DMS 273 (cell line): Measurements from ENCODE around the gene SLC7A1.

Experiments used
- DNase-seq: peaks from one replicate; lab custom pipeline; 2025; ENCODE audit not compliant: unreplicated experiment; lab: John Stamatoyannopoulos, UW

Gene SLC7A1

GRCh38 chr13:29532821-29533220 is 62.7 kb downstream of the SLC7A1 start:
- DNase-seq, result no peak

- DNase-seq, result no peak
Observed at GRCh38 chr13:29532116-29532515, 63.4 kb downstream of the SLC7A1 start.

- no peak for DNase-seq
Observed at GRCh38 chr13:29530901-29531300, 64.6 kb downstream of the SLC7A1 start.

- DNase-seq, result no peak
Observed at GRCh38 chr13:29529754-29530153, 65.7 kb downstream of the SLC7A1 start.

GRCh38 chr13:29527916-29528315 is 67.6 kb downstream of the SLC7A1 start:
- no peak for DNase-seq

GRCh38 chr13:29527511-29527910 is 68.0 kb downstream of the SLC7A1 start:
- no peak for DNase-seq

- no peak for DNase-seq
Observed at GRCh38 chr13:29526741-29527140, 68.7 kb downstream of the SLC7A1 start.

- DNase-seq, result no peak
Observed at GRCh38 chr13:29525757-29526156, 69.7 kb downstream of the SLC7A1 start.

GRCh38 chr13:29524641-29525040 is 70.8 kb downstream of the SLC7A1 start:
- no peak for DNase-seq

GRCh38 chr13:29524176-29524575 is 71.3 kb downstream of the SLC7A1 start:
- no peak for DNase-seq

GRCh38 chr13:29523199-29523961 is 72.1 kb downstream of the SLC7A1 start:
- DNase-seq, result no peak

- no peak for DNase-seq
Observed at GRCh38 chr13:29522044-29522685, 73.3 kb downstream of the SLC7A1 start.

- DNase-seq, result no peak
Observed at GRCh38 chr13:29521336-29521735, 74.2 kb downstream of the SLC7A1 start.

GRCh38 chr13:29520671-29521070 is 74.8 kb downstream of the SLC7A1 start:
- no peak for DNase-seq

- no peak for DNase-seq
Observed at GRCh38 chr13:29519921-29520320, 75.6 kb downstream of the SLC7A1 start.

- DNase-seq, result no peak
Observed at GRCh38 chr13:29516880-29517279, 78.6 kb downstream of the SLC7A1 start.

GRCh38 chr13:29516012-29516411 is 79.5 kb downstream of the SLC7A1 start:
- no peak for DNase-seq

GRCh38 chr13:29515372-29515771 is 80.1 kb downstream of the SLC7A1 start:
- no peak for DNase-seq

GRCh38 chr13:29514720-29515310 is 80.7 kb downstream of the SLC7A1 start:
- DNase-seq, result no peak

- no peak for DNase-seq
Observed at GRCh38 chr13:29513981-29514719, 81.3 kb downstream of the SLC7A1 start.
